K562 (cell line): ENCODE results near the gene TSPYL2. TPM values are rescaled to one million over a fixed set of nuclear protein-coding genes. Genes with fewer than 3 reads are reported as not detected.

ENCODE experiments used
- CBFA2T2 ChIP-seq: fragments of 450-650 bp; conservative IDR thresholded peaks from 2 replicates; pipeline ENCODE4 v1.6.1; 2017; ENCODE audit warnings: mild to moderate bottlenecking
- CBX1 ChIP-seq: sonication (generic); IDR thresholded peaks from 2 replicates; pipeline ENCODE4 v1.6.1; 2016; ENCODE audit warnings: antibody characterized with exemption, low read depth, mild to moderate bottlenecking
- CBX8 ChIP-seq: fragments of 200-600 bp; sonication (generic); IDR thresholded peaks from 2 replicates; pipeline ENCODE4 v1.6.1; 2012; ENCODE audit warnings: borderline replicate concordance, mixed run types, low read depth, mild to moderate bottlenecking, moderate library complexity, mixed read lengths, low read length, control low read depth, inconsistent platforms; ENCODE audit not compliant: poor library complexity, severe bottlenecking; ENCODE audit errors: extremely low read depth
- CHD4 ChIP-seq: fragments of 200-600 bp; sonication (generic); IDR thresholded peaks from 3 replicates; pipeline ENCODE4 v1.6.1; 2012; ENCODE audit warnings: low read depth, mild to moderate bottlenecking, mixed read lengths, low read length, inconsistent platforms; ENCODE audit not compliant: insufficient read depth, insufficient replicate concordance, poor library complexity, severe bottlenecking
- EP400 ChIP-seq: fragments of 450-650 bp; IDR thresholded peaks from 2 replicates; pipeline ENCODE4 v1.6.1; 2017; ENCODE audit warnings: antibody characterized with exemption, mild to moderate bottlenecking, moderate library complexity
- HDGF ChIP-seq: fragments of 450-650 bp; IDR thresholded peaks from 2 replicates; pipeline ENCODE4 v1.6.1; 2016
- IFI16 ChIP-seq: fragments of 250-450 bp; sonication (Bioruptor Pico); IDR thresholded peaks from 2 replicates; pipeline ENCODE4 v2.1.2; 2022; ENCODE audit warnings: mild to moderate bottlenecking, inconsistent platforms
- NR4A1 ChIP-seq, 2 experiments: fragments of 250-450 bp in 1 of 2; fragments of 450-650 bp in 1 of 2; sonication (Bioruptor Pico) in 1 of 2; IDR thresholded peaks; 2 replicates each; pipeline versions ENCODE4 v1.4.0 to v1.6.1; 2016 to 2020; ENCODE audit warnings: mild to moderate bottlenecking in 2 of 2, missing compliant biosample characterization in 1 of 2, missing genetic modification characterization in 1 of 2, moderate library complexity in 1 of 2
- PHB ChIP-seq: fragments of 250-450 bp; sonication (Bioruptor Pico); IDR thresholded peaks from 2 replicates; pipeline ENCODE4 v1.5.0; 2021
- POLR3G ChIP-seq: IDR thresholded peaks from 2 replicates; pipeline ENCODE4 v1.6.1; 2011; ENCODE audit not compliant: insufficient read length, insufficient replicate concordance; ENCODE audit errors: extremely low read depth
- RB1 ChIP-seq: fragments of 450-650 bp; IDR thresholded peaks from 2 replicates; pipeline ENCODE4 v1.6.1; 2017; ENCODE audit warnings: low read depth, mild to moderate bottlenecking
- TCF7L2 ChIP-seq: fragments of 150-350 bp; IDR thresholded peaks from 2 replicates; pipeline ENCODE4 v1.6.1; 2016; ENCODE audit warnings: low read depth, mild to moderate bottlenecking, low read length, moderate library complexity
- TCFL5 ChIP-seq: fragments of 250-450 bp; sonication (Bioruptor Pico); conservative IDR thresholded peaks from 2 replicates; pipeline ENCODE4 v1.6.1; 2021; ENCODE audit warnings: mild to moderate bottlenecking, moderate library complexity, matching md5 sums
- XRCC5 ChIP-seq: fragments of 200-400 bp; formaldehyde crosslinking; IDR thresholded peaks from 2 replicates; pipeline ENCODE4 v1.6.1; 2017; ENCODE audit warnings: low read depth, mild to moderate bottlenecking, low read length
- ZBED1 ChIP-seq: IDR thresholded peaks from 2 replicates; pipeline ENCODE4 v1.6.1; 2014
- ZBTB12 ChIP-seq: fragments of 250-450 bp; sonication (Bioruptor Pico); IDR thresholded peaks from 2 replicates; pipeline ENCODE4 v1.4.0; 2020
- ZFP91 ChIP-seq: sonication (generic); formaldehyde crosslinking; IDR thresholded peaks from 2 replicates; pipeline ENCODE4 v1.8.0; 2022; ENCODE audit warnings: mild to moderate bottlenecking, missing genetic modification reagents
- ZNF239 ChIP-seq: fragments of 250-450 bp; sonication (Bioruptor Pico); IDR thresholded peaks from 2 replicates; pipeline ENCODE4 v1.4.0; 2020; ENCODE audit warnings: mild to moderate bottlenecking
- ZNF282 ChIP-seq: sonication (generic); formaldehyde crosslinking; IDR thresholded peaks from 2 replicates; pipeline ENCODE4 v1.8.1; 2023; ENCODE audit warnings: missing genetic modification reagents
- ZNF431 ChIP-seq: sonication (generic); formaldehyde crosslinking; IDR thresholded peaks from 2 replicates; pipeline ENCODE4 v1.8.0; 2022; ENCODE audit warnings: mild to moderate bottlenecking, missing genetic modification reagents
- polyA plus RNA-seq, 8 experiments: library from polyadenylated mRNA; depleted of rRNA in 4 of 8; stranded (reverse) in 5 of 8; unstranded in 3 of 8; fragments of >200 nt; fragmentation: Nextera tagmentation in 2 of 8; fragmentation: Illumina TruSeq in 1 of 8; extraction: Ambion mirVana in 2 of 8; extraction: Trizol in 1 of 8; gene quantifications; 2 replicates each; pipeline versions ENCODE4 v1.2.1 to v1.2.3, GENCODE V29; 2011 to 2014; ENCODE audit warnings: inconsistent platforms in 1 of 8, missing spikeins in 1 of 8
- total RNA-seq, 7 experiments: library from RNA; depleted of rRNA in 6 of 7; stranded (reverse); fragments of >200 nt in 6 of 7; fragmentation: Illumina TruSeq in 2 of 7; extraction: Trizol in 2 of 7; gene quantifications; 2 replicates each; pipeline versions ENCODE4 v1.2.1 to v1.2.3, GENCODE V29; 2011 to 2021; ENCODE audit warnings: low replicate concordance in 1 of 7
- TF ChIP-seq, protein P1 (sequence below): fragments of 150-350 bp; conservative IDR thresholded peaks from 2 replicates; pipeline ENCODE4 v1.6.1; 2014; ENCODE audit warnings: low read length

Gene TSPYL2
- total and polyA plus RNA-seq, 9 of the 15 experiments (the other 6 are each of a cell fraction or from before 2014, with no cell fraction given) = 0.41 to 20.0 (median 10.8) TPM

DNA sequence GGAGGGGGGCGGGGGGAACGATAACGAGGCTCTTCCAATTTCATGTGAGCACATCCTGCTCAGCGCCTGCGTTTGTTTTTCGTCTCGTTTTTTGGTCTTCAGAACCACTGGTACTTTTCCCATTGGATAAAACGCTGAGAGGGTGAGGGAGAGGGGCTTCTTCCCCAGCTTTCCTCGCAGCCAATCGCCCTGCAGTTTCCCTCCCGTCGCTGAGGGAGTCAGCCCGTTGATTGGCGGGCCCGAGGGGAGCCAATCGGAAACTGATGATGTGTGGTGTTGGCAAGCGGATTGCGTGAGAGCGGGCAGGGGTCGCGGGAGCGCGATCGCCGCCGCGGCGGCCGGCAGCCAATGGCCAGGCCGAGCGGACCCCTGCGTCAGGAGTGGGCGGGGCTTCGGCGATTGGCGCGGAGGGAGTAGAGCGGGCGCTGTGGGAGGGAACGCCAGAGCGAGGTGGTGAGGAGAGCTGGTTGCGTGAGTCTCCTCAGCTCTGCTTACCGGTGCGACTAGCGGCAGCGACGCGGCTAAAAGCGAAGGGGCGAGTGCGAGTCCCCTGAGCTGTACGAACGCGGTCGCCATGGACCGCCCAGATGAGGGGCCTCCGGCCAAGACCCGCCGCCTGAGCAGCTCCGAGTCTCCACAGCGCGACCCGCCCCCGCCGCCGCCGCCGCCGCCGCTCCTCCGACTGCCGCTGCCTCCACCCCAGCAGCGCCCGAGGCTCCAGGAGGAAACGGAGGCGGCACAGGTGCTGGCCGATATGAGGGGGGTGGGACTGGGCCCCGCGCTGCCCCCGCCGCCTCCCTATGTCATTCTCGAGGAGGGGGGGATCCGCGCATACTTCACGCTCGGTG lies at the start of gene TSPYL2 (continued):
- TF ChIP-seq CHD4 (no peak), ZNF239 (CRISPR knock-in tag) (no peak), RB1 (peak; percentile 56; the same call in 1 of the 2 replicates), ZBTB12 (CRISPR knock-in tag) (peak; percentile 59), ZNF431 (CRISPR knock-in tag) (no peak), ZFP91 (CRISPR knock-in tag) (no peak), NR4A1 (CRISPR knock-in tag; IDR thresholded peaks at IDR 0.05) (no peak), NR4A1 (tag; IDR thresholded peaks at IDR 0.05) (no peak), CBX1 (no peak), EP400 (no peak), CBX8 (no peak), ZNF282 (CRISPR knock-in tag) (no peak), ZBED1 (no peak), TCF7L2 (no peak), XRCC5 (no peak), HDGF (no peak), POLR3G (no peak), IFI16 (CRISPR knock-in tag) (no peak), PHB (0 out of 2 replicates have a peak, but pooled peaks have one; percentile 41), CBFA2T2 (no peak), TCFL5 (CRISPR knock-in tag) (no peak)
- TF ChIP-seq, protein P1, sequence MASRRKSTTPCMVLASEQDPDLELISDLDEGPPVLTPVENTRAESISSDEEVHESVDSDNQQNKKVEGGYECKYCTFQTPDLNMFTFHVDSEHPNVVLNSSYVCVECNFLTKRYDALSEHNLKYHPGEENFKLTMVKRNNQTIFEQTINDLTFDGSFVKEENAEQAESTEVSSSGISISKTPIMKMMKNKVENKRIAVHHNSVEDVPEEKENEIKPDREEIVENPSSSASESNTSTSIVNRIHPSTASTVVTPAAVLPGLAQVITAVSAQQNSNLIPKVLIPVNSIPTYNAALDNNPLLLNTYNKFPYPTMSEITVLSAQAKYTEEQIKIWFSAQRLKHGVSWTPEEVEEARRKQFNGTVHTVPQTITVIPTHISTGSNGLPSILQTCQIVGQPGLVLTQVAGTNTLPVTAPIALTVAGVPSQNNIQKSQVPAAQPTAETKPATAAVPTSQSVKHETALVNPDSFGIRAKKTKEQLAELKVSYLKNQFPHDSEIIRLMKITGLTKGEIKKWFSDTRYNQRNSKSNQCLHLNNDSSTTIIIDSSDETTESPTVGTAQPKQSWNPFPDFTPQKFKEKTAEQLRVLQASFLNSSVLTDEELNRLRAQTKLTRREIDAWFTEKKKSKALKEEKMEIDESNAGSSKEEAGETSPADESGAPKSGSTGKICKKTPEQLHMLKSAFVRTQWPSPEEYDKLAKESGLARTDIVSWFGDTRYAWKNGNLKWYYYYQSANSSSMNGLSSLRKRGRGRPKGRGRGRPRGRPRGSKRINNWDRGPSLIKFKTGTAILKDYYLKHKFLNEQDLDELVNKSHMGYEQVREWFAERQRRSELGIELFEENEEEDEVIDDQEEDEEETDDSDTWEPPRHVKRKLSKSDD = no peak
